Osteocyte (in vitro differentiated cells): ENCODE results near the gene ABCD3. TPM values are rescaled to one million over a fixed set of nuclear protein-coding genes. Genes with fewer than 3 reads are reported as not detected.
"Not testable (repeated sequence)": the region's sequence is repeated elsewhere in the genome, so short reads cannot be mapped to it uniquely, and the experiment has no call there.

Experiments
- DNase-seq: peaks from one replicate; pipeline ENCODE4 v3.0.0; 2021; ENCODE audit warnings: mixed read lengths; ENCODE audit not compliant: unreplicated experiment; ENCODE audit errors: extremely low spot score
- H3K27ac Mint-ChIP-seq: one replicate; pipeline ENCODE4 v1.8.0; 2021; ENCODE audit warnings: mild to moderate bottlenecking, mixed read lengths; ENCODE audit not compliant: unreplicated experiment
- H3K27me3 Mint-ChIP-seq: one replicate; pipeline ENCODE4 v1.8.0; 2021; ENCODE audit warnings: mixed read lengths; ENCODE audit not compliant: unreplicated experiment
- H3K36me3 Mint-ChIP-seq: one replicate; pipeline ENCODE4 v1.8.0; 2021; ENCODE audit warnings: mixed read lengths; ENCODE audit not compliant: unreplicated experiment
- H3K4me1 Mint-ChIP-seq: one replicate; pipeline ENCODE4 v1.8.0; 2021; ENCODE audit warnings: mixed read lengths; ENCODE audit not compliant: unreplicated experiment
- H3K4me3 Mint-ChIP-seq: one replicate; pipeline ENCODE4 v1.8.0; 2021; ENCODE audit warnings: mild to moderate bottlenecking, moderate library complexity, mixed read lengths; ENCODE audit not compliant: unreplicated experiment
- H3K9me3 Mint-ChIP-seq: one replicate; pipeline ENCODE4 v1.8.0; 2021; ENCODE audit warnings: mixed read lengths; ENCODE audit not compliant: unreplicated experiment
- total RNA-seq: library from RNA; stranded (reverse); gene quantifications from 2 replicates; pipeline ENCODE4 v1.2.1, GENCODE V29; 2021
- TF ChIP-seq, protein P1 (sequence below): fragments of 200-600 bp; sonication (generic); IDR thresholded peaks from 2 replicates; pipeline ENCODE4 v1.5.0; 2021; ENCODE audit warnings: antibody characterized with exemption, mild to moderate bottlenecking, moderate library complexity

ABCD3 gene
- total RNA-seq, 1 donor from 2014 or later = 39.0 TPM

DNA sequence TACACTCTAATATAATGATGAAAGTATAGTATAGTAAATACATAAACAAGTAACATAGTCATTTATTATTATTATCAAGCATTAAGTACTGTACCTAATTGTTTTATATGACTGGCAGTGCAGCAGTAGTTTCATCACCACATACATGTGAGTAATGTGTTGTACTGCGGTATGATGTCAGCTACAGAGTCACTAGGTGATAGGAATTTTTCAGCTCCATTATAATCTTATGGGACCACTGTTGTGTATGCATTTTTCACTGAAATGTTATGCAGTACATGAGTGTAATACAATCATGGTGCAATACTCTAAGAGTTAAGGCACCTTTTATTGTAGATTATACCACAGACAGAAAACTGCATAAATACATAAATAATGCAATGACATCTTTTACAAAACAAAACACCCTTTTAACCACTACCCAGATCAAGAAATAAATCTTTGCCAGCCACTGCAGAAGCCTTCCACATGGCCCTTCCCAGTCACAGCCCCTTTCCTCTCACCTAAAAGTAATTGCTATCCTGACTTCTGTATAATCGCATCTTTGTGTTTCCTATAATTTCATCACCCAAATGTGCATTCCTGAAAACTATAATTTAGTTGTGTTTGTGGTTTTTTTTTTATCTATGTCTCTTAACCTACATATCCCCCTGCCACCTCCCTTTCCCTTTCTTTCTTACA is 16.3 kb downstream of the ABCD3 start:
- H3K36me3 Mint-ChIP-seq = peaks cover 8% of the 10 kb centered on the region
- no peak for DNase-seq
- TF ChIP-seq, protein P1, sequence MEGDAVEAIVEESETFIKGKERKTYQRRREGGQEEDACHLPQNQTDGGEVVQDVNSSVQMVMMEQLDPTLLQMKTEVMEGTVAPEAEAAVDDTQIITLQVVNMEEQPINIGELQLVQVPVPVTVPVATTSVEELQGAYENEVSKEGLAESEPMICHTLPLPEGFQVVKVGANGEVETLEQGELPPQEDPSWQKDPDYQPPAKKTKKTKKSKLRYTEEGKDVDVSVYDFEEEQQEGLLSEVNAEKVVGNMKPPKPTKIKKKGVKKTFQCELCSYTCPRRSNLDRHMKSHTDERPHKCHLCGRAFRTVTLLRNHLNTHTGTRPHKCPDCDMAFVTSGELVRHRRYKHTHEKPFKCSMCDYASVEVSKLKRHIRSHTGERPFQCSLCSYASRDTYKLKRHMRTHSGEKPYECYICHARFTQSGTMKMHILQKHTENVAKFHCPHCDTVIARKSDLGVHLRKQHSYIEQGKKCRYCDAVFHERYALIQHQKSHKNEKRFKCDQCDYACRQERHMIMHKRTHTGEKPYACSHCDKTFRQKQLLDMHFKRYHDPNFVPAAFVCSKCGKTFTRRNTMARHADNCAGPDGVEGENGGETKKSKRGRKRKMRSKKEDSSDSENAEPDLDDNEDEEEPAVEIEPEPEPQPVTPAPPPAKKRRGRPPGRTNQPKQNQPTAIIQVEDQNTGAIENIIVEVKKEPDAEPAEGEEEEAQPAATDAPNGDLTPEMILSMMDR = no peak
- no peak overlapping the region for H3K27ac Mint-ChIP-seq
- no peaks in the 10 kb centered on the region for H3K27me3 Mint-ChIP-seq
- H3K4me3 Mint-ChIP-seq = no peak overlapping the region
- H3K9me3 Mint-ChIP-seq = peaks cover 15% of the 10 kb centered on the region
- peaks cover 13% of the 10 kb centered on the region for H3K4me1 Mint-ChIP-seq

DNA sequence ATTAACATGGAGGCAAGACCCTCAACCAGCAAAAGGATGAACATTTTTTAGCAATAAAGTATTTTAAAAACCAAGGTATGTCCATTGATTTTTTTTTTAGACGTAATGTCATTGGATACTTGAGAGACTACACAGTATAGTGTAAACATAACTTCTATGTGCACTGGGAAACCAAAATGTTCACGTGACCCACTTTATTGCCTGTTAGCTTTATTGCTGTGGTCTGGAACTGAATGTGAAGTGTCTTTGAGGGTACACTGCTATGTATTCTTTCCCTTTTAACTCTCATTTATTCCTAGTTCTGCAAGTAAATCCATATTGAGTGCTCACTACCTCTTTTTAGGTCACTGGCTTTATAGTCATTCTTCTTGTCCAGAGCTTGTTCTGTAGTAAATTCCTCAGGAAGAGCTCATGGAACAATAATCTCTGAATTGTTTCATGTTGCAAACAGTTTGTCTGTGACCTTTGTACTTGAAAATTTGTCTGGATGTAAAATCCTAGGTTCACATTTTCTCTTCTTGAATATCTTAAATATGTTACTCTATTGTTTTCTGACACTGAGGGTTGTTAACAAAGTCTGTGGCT is 20.6 kb downstream of the ABCD3 start:
- DNase-seq = no peak
- Mint-ChIP-seq H3K4me1 (peaks cover 4% of the 10 kb centered on the region), H3K27ac (no peak overlapping the region), H3K4me3 (no peak overlapping the region), H3K27me3 (no peaks in the 10 kb centered on the region), H3K9me3 (peaks cover 24% of the 10 kb centered on the region), H3K36me3 (peaks cover 17% of the 10 kb centered on the region)
- TF ChIP-seq, protein P1 = no peak

DNA sequence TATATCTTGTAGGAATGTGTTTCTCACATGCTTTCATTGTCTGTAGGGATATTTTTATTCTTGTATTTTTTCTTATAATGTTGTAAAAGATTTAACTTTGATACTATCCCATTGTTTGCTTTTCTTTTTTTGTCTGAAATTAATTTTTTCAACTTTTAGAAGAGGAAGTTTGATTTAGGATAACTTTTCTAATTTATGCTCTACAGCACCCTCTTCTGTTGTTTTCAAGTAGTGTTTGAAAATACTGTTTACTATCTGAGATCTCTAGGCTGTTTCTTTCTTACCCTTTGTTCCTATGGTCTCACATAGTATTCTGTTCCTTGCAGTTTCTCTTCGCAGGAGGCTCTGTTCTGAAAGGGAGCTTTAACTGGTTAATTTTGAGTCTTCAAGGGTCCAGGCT is 21.9 kb downstream of the ABCD3 start:
- H3K36me3 Mint-ChIP-seq = peaks cover 22% of the 10 kb centered on the region
- no peak overlapping the region for H3K4me3 Mint-ChIP-seq
- H3K9me3 Mint-ChIP-seq = peaks cover 29% of the 10 kb centered on the region

DNA sequence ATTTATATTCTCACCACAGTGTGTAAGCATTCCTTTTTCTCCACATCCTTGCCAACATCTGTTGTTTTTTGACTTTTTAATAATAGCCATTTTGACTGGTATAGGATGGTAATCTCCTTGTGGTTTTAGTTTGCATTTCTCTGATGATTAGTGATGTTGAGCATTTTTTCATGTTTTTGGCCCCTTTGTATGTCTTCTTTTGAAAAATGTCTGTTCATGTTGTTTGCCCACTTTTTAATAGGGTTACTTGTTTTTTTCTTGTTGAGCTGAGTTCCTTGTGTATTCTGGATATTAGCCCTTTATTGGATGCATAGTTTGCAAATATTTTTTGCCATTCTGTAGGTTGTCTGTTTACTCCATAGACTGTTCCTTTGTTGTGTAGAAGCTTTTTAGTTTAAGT is 24.9 kb downstream of the ABCD3 start:
- H3K27me3 Mint-ChIP-seq, H3K4me3 Mint-ChIP-seq, H3K27ac Mint-ChIP-seq, DNase-seq, H3K4me1 Mint-ChIP-seq: not testable (repeated sequence)
- H3K36me3 Mint-ChIP-seq = peaks cover 21% of the 10 kb centered on the region
- peaks cover 39% of the 10 kb centered on the region for H3K9me3 Mint-ChIP-seq

More for the DNA sequence above, 21.9 kb downstream of the ABCD3 start:
- H3K27ac Mint-ChIP-seq = no peak overlapping the region
- TF ChIP-seq, protein P1 = no peak
- DNase-seq = no peak
- H3K4me1 Mint-ChIP-seq = peaks cover 4% of the 10 kb centered on the region
- H3K27me3 Mint-ChIP-seq = no peaks in the 10 kb centered on the region

DNA sequence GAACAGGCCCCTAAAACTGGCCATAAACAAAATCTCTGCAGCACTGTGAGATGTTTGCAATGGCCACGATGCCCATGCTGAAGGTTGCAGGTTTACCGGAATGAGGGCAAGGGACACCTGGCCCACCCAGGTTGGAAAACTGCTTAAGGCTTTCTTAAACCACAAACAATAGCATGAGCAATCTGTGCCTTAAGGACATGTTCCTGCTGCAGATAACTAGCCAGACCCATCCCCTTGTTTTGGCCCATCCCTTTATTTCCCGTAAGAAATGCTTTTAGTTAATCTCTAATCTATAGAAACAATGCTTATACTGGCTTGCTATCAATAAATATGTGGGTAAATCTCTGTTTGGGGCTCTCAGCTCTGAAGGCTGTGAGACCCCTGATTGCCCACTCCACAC is 26.6 kb downstream of the ABCD3 start:
- H3K4me1 Mint-ChIP-seq, H3K27me3 Mint-ChIP-seq, DNase-seq, H3K27ac Mint-ChIP-seq, H3K4me3 Mint-ChIP-seq: not testable (repeated sequence)
- Mint-ChIP-seq H3K36me3 (peaks cover 39% of the 10 kb centered on the region), H3K9me3 (peaks cover 57% of the 10 kb centered on the region)

DNA sequence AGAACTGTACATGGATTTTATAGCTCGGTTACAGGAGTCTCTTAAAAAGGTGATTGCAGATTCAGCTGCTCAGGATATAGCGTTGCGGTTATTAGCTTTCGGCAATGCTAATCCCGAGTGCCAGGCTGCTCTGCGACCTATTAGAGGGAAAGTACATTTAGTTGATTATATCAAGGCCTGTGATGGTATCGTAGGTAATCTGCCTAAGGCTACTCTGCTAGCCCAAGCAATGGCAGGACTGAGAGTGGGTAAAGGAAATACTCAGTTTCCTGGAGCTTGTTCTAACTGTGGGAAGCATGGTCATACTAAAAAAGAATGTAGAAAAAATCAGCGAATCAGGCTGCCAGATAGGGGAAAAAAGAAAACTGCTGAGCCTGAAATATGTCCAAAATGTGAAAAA is 27.5 kb downstream of the ABCD3 start:
- not testable (repeated sequence) for H3K27me3 Mint-ChIP-seq, H3K27ac Mint-ChIP-seq, DNase-seq, H3K4me3 Mint-ChIP-seq, H3K4me1 Mint-ChIP-seq
- Mint-ChIP-seq H3K9me3 (peaks cover 64% of the 10 kb centered on the region), H3K36me3 (peaks cover 48% of the 10 kb centered on the region)

DNA sequence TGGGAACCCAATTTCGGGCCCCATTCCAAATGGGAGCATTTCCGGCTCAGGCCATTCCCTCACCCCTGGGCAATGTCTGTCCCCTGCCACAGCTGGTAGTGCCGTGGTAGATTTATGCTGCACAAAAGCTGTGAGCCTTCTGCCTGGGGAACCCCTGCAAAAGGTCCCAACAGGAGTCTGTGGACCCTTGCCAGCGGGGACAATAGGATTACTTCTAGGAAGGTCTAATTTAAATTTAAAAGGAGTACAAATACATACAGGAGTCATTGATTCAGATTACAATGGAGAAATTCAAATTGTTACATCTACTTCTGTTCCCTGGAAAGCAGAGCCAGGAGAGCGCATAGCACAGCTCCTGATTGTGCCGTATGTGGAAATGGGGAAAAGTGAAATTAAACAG is 28.0 kb downstream of the ABCD3 start:
- not testable (repeated sequence) for H3K4me1 Mint-ChIP-seq, DNase-seq, H3K4me3 Mint-ChIP-seq, H3K27ac Mint-ChIP-seq, H3K27me3 Mint-ChIP-seq
- peaks cover 52% of the 10 kb centered on the region for H3K36me3 Mint-ChIP-seq
- peaks cover 68% of the 10 kb centered on the region for H3K9me3 Mint-ChIP-seq

DNA sequence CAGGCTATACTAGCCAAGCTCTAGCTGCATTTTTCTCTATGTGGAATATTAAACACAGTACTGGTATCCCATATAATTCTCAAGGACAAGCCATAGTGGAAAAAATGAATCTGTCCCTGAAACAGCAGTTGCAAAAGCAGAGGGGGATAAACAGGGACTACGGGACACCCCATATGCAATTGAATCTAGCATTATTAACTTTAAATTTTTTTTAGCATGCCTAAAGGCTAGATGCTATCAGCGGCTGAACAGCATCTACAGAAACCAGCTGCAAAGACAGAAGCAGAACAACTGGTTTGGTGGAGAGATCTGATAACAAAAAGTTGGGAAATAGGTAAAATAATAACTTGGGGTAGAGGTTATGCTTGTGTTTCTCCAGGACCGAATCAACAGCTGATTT is 30.6 kb downstream of the ABCD3 start:
- H3K9me3 Mint-ChIP-seq = peaks cover 69% of the 10 kb centered on the region
- H3K36me3 Mint-ChIP-seq = peaks cover 56% of the 10 kb centered on the region
- not testable (repeated sequence) for DNase-seq, H3K27ac Mint-ChIP-seq, H3K4me1 Mint-ChIP-seq, H3K4me3 Mint-ChIP-seq, H3K27me3 Mint-ChIP-seq
